Measurements from ENCODE around the gene IGSF21. TPM values are rescaled to one million over a fixed set of nuclear protein-coding genes. Genes with fewer than 3 reads are reported as not detected.

Gene IGSF21
- total RNA-seq, 1 donor from 2014 or later: 1.8 TPM

DNA sequence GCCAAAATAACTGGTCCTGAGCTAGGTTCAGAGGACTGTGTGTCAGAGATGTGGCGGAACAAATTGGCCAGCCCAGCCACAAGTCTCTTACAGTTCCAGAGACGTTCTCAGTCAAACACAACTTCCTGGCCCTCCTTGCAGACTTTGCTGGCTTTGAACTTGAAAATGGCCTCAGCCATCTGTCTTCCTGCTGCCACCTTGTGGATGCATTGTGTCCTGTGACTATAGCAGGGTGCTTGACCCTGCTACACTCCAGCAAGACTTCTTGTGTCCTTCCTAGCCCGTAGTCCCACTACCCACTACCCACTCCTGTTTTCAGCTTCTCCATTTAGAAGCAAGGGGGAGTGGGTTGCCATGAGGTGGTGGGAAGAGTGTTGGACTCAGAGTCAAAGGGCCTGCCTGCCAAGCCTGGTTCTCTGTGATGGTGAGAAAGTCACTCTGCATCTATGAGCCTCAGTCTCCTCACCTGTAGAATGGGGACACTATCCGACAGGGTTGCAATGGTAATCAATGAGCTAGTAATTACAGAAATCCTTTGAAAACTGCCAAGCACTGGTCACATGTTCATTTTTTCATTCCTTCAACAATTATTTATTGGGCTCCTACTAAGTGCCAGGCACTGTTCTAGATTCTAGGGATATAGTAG, 109.9 kb downstream of the IGSF21 start:
- peak; percentile 28 for TF ChIP-seq CTCF (IDR thresholded peaks at IDR 0.05)
- Histone ChIP-seq H3K36me3 (no peaks in the 10 kb centered on the region), H3K9me3 (no peaks in the 10 kb centered on the region), H3K27ac (no peak overlapping the region), H3K4me1 (no peaks in the 10 kb centered on the region), H3K4me3 (no peak overlapping the region), H3K27me3 (ENCODE audit: low read depth) (peaks cover 12% of the 10 kb centered on the region)
- intact Hi-C loops (cut with DNase I): no loop called here
- DNase-seq (no peak), ATAC-seq (no peak)

DNA sequence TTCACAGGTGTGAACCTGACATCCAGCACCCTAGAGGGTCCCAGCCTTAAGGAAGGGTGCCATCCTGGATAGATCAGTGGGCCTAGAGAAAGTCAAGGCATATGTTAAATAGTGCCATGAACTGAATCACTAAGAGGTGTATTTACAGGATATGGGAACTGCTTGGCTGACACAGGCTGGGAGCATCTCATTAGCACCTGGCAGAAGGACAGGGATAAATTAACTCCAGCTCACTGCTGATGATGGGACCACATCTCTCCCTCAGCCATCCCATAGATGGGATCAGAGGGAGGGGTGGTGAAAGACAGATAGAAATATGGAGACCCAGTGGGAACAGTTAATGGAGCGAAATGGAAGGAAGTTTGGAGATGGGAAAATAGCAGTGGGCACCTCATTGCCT, 122.0 kb downstream of the IGSF21 start:
- Histone ChIP-seq H3K9me3 (peaks cover 7% of the 10 kb centered on the region), H3K36me3 (no peaks in the 10 kb centered on the region), H3K4me1 (no peaks in the 10 kb centered on the region), H3K4me3 (no peak overlapping the region), H3K27ac (no peak overlapping the region), H3K27me3 (ENCODE audit: low read depth) (peaks cover 26% of the 10 kb centered on the region)
- DNase-seq: no peak
- intact Hi-C loops (cut with DNase I): no loop called here
- no peak for ATAC-seq
- TF ChIP-seq CTCF (IDR thresholded peaks at IDR 0.05): no peak

GRCh38 chr1:18230321-18230720, 122.7 kb downstream of the IGSF21 start:
- ATAC-seq: no peak
- intact Hi-C loops (cut with DNase I): no loop called here
- no peaks in the 10 kb centered on the region for H3K36me3 ChIP-seq
- no peaks in the 10 kb centered on the region for H3K4me1 ChIP-seq
- peaks cover 25% of the 10 kb centered on the region for H3K27me3 ChIP-seq (ENCODE audit: low read depth)
- no peak for TF ChIP-seq CTCF (IDR thresholded peaks at IDR 0.05)
- H3K9me3 ChIP-seq: peaks cover 7% of the 10 kb centered on the region
- no peak overlapping the region for H3K27ac ChIP-seq
- H3K4me3 ChIP-seq: no peak overlapping the region
- DNase-seq: no peak

GRCh38 chr1:18230840-18231239, 123.2 kb downstream of the IGSF21 start:
- peaks cover 20% of the 10 kb centered on the region for H3K27me3 ChIP-seq (ENCODE audit: low read depth)
- H3K36me3 ChIP-seq: no peaks in the 10 kb centered on the region
- DNase-seq: no peak

GRCh38 chr1:18232052-18232451, 124.5 kb downstream of the IGSF21 start:
- DNase-seq (no peak), ATAC-seq (no peak)
- H3K27me3 ChIP-seq (ENCODE audit: low read depth): peaks cover 20% of the 10 kb centered on the region
- H3K27ac ChIP-seq: no peak overlapping the region
- H3K4me1 ChIP-seq: no peaks in the 10 kb centered on the region
- TF ChIP-seq CTCF (IDR thresholded peaks at IDR 0.05): no peak
- intact Hi-C loops (cut with DNase I): no loop called here
- no peak overlapping the region for H3K4me3 ChIP-seq
- peaks cover 7% of the 10 kb centered on the region for H3K9me3 ChIP-seq
- H3K36me3 ChIP-seq: no peaks in the 10 kb centered on the region

More at GRCh38 chr1:18230840-18231239, 123.2 kb downstream of the IGSF21 start:
- H3K27ac ChIP-seq: no peak overlapping the region
- intact Hi-C loops (cut with DNase I): no loop called here
- H3K9me3 ChIP-seq: peaks cover 7% of the 10 kb centered on the region
- H3K4me3 ChIP-seq: no peak overlapping the region
- TF ChIP-seq CTCF (IDR thresholded peaks at IDR 0.05): no peak
- no peak for ATAC-seq
- no peaks in the 10 kb centered on the region for H3K4me1 ChIP-seq
